Measurements from ENCODE around the gene ATP1A2.
A peak's percentile ranks its signal among the peaks of the same experiment; 100 is the strongest.

Gene ATP1A2

DNA sequence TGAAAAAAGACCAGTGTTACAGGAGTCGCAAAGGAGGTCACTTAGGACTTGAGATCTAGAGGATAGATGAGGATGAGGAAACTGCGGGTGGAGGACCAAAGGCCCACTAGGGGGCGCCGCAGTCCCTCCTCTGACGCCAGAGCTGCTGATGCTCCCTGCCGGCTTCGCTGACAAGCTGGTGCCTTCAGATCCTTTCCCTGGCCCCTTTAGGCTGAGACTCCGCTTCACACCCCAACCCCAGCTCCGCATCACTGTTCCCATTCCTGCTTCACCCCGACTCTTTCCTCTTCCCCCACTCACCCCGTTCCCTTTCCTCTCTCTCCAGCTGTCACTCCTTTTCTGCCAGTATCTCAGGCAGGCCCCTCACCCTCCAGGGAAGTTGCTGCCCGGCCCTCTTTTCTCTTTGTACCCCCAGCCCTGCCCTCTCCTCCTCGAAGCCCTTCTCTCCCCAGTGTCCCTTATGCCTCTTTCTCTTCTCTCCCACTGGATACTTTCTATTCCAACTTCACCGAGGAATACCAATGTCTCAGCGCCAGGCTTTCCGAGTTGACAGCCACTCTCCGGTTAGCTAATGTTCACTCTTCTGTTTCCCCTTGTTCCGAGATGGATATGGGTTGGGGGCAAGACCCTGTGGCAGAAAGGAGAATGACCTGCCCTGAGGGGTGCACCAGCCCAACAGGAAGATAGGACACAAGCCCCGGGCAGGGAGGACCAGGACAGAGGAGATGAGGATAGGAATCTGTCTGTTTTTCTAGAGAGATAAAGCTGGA is 29.7 kb upstream of the ATP1A2 start:
- peak; percentile 66 for DNase-seq

DNA sequence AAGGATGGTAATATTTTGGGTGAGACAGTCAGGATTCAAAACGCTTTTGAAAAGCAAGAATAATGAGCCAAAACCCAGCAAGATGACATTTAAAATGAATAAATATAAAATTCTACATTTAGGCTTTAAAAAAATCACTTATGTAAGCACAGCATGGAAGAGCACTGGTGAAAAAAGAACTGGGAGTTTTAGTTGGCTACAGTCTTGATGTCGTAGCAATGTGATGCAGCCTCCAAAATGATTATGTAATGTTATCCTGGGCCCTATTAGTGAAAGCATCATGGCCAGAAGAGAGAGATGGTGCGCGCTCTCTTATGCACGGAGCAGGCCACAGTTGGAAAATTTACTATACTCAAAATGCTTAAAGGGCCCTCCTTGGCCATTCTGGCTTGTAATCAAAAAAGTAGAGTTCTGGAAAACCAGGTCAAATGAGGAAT is 29.1 kb upstream of the ATP1A2 start:
- DNase-seq, result no peak

DNA sequence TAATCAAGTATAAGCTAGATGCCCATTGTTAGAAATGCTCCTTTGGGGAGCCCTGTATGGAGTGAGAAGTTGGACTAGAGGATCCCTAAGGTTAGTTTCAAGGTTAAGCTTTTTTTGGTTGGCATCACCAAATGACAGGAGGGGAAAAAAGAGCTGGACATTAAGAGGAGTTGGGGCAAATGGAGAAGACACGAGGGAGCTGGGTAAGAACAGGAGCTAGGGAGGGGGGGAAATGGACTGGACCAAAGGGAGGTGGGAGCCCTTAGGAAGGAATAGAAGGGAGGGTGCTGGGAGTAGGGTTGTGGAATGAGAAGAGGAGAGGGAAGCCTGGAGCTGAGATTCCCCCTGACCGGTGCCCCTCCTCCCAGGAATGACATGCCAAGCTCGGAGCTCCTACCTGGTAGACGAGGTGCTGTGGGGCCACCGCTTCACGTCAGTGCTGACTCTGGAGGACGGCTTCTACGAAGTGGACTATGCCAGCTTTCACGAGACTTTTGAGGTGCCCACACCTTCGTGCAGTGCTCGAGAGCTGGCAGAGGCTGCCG is 28.4 kb upstream of the ATP1A2 start:
- no peak for DNase-seq

DNA sequence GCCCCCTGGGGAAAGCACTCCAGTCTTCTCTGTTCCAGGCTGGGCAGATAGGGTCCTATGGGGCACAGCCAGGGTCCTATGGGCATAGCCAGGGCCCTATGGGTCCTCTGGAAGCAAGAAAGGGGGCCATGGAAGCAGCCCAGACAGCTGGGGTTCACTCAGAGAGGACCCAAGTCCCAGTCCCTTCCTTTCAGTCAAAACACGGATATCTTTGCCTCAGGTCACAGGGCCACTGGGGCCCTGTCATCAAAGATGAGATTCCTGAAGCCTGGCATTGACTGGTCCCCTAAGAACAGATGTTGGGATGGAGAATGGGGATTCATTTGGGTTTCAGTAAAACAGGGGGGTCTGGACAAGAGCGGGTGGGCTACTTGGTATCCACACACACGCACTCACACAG is 25.7 kb upstream of the ATP1A2 start:
- DNase-seq, result no peak

DNA sequence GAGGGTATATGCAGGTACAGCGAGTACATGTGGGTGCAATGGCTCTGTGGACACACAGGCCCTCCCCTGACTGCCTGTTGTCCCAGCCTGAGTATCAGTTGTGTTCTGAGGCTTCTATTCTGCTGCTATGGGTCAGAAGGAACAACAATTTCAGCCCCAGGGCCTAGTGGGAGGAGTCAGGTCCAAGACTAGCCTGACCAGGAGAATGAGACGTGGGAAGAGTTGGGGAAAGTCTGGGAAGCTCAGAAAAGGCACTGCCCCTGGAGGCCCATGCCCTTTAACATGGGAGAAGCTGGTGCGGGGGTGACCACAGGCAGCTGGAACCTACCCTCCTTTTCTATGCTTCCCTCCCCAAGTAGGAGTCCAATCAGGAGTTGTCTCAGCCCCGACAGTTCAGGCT is 24.8 kb upstream of the ATP1A2 start:
- DNase-seq, result no peak

DNA sequence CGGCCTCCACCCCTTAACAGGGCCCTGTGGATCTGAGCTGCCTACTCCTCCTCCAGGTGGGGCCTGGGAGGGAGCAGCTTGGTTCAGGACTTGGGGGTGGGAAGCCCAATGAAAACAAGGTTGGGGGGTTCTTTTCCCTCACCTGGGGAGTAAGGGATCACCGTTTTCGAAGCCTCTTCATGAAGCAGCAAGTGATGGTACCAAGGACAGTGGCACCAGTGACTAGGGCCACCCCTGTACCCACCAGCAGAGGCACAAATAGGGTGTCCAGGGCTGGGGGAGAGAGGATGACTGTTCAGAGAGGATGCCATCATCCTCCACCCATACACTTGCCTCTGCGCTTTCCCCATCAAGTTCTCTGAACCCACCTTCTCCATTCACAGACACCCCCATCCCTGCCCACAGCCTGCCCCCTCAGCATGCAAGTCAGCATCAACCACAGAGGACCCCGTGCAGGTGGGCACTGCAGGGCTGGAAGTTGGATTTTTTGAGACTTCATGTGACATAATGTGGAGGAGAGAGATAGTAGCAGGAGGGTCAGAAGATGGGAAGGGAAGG is 23.8 kb upstream of the ATP1A2 start:
- DNase-seq, result no peak

DNA sequence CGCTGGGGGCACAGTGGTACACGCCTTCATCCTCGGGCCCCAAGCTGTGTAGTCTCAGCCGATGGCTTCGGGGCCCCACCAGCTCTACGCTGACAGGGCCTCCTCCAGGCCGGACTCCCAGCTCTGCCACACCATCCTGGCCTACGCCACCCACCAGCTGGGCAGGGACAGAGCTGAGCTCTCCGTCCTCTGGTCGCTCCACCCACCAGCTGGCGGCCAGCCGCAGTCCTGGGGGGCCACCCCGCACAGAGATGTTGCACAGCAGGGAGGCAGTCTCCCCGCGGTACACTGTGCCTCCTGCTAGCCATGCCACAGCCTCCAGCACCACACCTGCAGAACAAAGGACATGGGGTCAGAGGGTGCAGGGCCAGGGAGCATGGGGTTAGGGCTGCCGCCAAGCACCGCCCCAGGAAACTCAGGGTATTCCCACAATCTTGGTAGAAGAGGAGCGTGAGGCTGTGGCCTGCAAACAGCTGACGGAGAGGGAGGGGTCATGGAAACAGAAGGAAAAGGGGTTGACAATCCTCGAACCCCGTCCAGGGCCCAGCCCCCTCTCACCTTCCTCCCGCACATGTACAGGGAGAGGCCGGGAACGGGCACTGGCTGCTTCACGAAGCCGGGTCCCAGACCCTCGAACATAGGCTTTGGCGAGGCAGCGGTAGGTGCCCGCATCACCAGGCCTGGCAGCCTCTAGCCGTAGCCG is 23.0 kb upstream of the ATP1A2 start:
- DNase-seq, result no peak

DNA sequence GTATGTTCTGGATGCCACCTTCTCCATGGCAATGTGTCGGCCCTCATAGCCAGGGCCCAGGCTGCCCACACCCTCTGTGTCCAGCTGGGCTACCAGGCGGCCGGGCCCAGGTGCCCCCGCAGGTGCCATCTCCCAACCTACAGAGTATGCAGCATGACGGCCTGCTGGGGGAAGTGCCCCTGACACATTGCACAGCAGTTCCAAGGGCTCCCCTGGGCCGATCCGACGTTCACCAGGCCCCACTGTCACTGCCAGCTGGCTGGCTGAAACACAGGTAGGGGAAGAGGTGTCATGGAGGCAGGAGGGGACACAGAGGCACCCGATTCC is 22.5 kb upstream of the ATP1A2 start:
- DNase-seq, result no peak

DNA sequence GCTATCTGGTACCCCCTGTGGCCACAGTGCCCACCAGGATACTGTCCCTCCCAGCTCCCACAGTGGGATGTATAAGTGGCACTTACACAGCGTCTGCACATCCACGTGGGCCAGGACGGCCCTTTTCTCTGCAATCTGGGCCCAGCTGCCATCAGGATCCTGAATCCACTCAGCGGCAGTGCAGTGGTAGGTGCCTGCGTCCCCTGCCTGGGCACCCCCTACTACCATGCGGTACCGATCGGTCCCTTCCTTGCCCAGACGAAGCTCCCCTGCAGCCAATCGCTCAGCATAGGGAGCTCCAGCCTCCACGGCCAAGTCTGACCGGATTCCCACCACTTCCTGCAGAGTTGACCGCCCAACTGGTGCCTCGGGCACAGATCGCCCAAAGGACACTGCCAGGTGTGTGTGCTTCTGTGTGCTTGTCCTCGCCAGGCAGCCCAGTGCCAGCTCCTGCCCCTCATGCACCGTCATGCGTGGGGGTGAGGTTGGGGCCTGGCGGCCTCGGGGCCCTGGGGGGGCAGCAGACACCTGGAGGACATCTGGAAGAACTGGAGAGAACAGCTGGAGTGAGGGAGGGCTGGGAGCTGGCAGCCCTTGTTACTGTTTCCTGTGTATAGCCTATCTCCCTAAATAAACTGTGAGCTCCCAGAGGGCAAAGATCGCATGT is 21.8 kb upstream of the ATP1A2 start:
- DNase-seq, result no peak

DNA sequence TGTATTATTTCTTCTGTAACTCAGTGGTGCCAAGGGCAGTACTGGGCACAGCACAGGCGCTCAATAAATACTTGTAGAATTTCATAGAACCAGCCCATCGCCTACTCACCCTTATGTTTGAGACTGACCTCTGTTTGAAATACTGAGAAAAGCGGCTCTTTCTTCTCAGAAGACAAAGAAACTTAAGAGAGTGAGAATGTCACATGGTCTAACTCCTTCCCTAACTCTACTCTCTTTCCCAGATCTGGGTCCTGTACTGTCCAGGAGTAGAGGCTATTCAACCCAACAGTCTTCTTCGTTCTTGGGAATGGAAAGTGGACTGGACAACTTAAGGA is 21.3 kb upstream of the ATP1A2 start:
- DNase-seq, result no peak

DNA sequence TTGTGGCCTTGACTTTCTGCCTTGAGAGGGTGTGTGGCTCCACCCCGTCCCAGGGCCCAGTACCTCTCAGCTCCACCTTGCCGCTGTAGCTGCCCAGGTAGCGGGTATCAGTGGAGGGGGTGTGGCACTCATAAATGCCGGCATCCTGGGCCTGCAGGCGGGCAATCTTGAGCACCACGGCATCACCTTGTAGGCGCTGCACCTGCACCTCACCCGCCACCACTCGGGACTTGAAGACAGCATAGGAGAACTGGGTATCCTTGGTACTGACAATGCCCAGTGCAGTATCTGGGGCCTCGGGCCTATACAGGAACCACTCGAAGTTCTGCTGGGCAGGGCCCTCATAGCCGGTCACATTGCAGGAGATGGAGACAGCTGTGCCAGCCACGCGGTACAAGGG is 20.8 kb upstream of the ATP1A2 start:
- DNase-seq, result no peak

DNA sequence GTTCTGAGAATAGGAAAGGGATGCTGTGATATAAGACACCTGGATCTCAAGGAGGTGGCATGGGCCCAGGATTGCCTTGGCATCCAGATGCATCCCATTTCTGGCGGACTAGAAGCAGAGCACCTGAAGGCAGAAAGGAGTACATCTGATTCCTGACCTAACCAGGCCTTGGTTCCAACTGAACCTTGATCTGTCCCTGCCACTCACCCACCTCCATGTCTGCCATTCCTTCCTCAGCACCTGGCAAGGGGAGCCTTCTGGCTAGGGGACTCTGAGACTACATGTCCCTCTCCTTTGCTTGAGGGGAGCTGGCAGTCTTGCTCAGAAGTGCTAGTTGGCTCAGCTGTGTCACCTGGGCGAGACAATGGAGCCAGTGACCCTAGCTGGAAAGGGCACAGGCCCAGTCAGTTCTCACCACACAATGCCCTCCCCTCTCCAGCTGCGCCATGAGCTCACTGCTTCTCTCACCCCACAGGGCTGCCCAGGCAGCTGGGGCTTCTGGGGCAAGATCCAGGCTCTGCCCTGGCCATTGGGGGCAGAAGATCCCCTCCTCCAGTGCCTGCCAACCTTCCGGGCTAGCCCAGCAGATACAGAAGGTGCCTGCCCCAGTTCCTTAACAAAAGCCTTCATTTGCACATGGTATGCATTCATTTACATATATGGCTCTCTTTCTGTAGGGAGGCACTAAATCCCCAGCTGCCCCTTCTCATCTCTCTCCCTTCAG is 20.0 kb upstream of the ATP1A2 start:
- no peak for DNase-seq

DNA sequence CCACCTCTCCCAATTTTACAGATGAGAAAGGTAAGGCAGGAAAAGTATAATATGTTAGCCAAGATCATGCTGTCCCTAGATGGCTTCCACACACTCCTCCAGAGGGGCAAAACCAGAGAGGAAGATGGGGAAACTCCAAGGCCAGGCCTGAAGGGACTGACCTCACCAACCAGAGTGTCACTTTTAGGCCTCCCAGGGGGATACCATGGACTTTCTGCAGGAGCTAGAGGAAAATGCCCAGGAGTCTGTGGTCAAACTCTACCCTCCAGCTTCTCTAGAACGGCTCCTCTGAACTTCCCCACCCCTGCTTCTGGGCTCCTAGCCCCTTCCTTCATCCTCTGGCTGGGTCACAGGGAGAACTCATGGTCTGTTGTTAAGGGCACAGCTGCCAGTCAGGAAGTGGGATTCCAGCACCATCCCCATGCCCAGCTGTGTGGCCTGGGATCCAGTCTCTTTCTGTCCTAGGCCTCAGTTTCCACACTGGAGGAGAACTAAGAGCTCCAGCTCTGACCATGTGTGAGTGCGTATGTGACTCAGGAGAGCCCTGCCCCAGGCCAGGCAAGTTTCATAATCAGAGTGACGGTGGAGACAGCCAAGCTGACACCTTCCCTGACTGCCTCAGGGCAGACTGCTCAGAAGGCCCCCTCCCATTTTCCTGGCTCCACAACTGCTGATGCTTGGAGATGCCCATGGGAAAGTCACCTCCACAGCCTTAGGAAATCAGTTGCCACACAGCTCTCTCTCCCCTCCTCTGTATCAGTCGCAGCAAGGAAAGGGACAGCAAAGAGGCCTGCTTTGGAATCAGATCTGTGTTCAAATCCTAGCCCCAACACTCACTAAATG is 19.1 kb upstream of the ATP1A2 start:
- DNase-seq, result no peak

DNA sequence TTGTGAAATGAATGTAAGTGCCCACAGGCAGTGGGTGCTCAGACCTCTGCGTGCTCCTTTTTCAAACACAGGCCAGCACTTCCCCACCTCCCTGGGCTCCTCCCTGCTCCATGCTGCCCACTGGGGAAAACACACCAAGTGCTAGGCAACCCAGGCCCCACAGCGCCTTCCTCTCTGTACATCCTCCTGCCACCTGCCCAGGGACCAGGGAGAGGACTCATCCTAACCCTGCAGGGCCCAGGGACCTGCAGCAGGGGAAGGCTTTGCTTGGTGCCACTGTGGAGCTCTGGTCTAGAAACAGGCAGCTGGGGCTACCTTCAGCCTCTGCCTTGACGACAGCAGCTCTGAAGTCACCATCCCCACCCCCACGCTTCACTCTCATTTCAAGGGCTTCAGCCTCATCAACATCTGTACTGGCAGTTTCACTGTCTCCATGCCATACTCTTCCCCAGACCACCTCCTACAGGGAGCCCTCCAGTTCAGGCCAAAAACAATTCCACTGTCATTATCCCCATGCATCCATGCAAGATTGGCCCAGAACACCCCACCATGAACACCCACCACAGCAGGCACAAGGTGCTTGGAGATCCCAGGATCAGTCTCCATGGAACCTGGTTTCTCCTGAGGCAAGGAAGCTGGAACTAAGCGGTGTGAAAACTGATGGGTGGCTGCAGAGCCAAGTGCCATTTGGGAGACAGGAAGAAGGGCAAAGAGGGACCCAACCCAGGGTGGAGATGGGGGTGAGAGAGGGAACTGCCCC is 18.2 kb upstream of the ATP1A2 start:
- DNase-seq, result no peak

DNA sequence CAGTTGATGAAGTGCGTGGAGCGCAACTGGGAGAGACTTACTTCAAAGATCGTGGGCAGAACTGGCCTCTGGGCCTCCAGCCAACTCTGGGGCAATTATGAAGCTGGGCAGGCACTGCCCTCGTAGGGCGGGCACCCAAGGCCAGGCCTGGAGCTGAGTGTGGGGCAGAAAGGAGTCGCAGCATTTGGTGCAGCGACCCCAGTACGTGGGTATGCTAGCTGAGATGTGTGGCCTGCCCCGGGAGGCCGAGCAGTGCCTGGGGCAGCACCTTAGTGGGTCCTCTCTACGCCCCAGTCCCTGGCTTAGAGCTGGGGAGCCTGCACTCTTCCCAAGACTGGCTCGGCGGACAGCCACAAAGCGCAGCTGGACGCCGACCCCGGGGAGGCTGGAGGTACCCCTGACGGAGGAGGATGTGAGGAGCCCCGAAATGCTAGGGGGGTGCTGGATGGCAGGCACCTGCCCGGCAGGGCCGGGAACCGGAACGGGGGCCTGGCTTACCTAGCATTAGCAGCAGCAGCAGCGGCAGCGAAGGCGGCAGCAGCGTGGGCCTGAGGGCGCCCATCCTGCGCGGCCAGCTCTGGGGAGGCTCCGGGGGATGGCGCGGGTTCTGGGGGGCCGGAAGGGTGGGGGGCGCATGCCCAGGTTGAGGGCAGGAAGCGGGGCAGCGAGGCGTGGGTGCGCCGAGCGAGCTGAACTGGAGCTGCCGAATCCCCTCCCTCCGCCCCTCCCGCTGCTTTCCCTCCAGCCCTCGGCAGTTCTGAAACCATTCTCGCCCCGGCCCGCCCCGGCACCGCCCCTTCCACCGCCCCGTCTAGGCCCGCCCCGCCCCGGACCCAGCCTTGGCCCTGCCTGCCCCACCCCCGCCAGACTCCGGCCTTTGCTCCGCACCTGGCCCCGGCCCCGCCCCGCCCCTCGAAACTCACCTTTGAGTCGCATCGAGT is 17.4 kb upstream of the ATP1A2 start, which contains the start of gene IGSF8:
TSS of gene IGSF8 (minus strand) at position 709 of the 941 bp plus-strand sequence. CDS start at position 562, 147 bp downstream.
- peak; percentile 100 for DNase-seq

DNA sequence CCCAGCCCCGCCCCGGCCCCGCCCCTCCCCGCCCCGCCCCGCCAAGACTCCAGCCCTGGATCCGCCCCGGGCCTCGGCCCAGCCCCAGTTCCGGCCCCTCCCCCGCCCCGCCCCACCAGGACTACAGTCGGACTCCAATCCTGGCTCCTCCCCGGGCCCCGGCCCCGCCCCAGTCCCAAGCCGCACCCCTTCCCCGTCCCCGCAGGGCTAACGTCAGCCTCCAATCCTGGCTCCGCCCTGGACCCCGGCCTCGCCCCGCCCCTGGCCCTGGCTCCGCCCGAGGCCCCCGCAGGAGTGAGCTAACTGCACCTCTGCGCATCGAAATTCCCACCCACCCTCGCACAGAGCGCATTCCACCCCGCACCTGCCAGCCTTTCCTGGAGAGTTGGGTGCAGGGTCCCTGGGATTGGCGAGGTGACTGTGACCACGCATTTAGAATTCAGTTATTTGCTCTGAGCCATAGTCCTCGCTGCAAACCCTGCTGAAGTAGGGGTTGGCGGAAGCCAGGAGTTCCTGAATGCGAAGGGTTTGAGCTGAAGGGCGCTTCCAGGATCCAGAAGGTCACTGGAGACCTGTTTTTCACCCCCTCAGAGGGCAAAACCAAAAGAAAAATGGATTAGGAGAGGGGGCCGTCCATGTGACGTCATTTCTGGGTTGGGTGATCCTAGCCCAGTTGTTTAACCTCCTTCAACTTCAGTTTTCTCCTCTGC is 16.6 kb upstream of the ATP1A2 start:
- DNase-seq, result peak; percentile 100

DNA sequence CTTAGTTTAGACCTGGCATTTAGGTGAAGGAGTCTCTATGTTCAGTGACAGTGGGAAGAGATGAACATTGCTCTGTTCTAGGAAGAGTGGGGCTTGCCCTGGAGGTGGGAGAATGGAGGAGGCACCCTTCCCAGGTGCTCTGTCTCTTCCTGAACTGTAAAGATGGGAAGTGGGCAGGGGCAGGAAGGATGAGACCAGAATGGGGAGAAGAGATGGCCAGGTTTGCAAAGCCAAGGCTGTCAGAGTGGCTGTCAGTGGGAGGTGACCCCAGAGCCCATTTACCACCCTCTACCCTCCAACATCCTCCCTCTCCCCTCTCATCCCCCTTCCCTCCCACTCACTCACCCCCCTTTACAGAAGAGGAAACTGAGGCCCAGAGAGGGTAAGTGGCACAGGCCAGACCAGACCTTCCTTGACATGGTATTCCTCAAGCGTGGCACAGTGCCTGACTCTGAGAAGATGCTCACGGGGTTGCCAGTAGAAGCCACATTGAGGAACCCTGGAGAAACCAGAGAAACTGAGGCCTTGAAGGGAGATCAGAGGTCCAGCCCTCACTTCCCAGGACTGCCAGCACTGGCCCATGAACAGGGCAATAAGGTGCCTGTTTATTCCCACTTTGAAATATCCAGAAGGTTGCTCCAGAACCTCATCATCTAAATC is 15.7 kb upstream of the ATP1A2 start:
- DNase-seq, result no peak

DNA sequence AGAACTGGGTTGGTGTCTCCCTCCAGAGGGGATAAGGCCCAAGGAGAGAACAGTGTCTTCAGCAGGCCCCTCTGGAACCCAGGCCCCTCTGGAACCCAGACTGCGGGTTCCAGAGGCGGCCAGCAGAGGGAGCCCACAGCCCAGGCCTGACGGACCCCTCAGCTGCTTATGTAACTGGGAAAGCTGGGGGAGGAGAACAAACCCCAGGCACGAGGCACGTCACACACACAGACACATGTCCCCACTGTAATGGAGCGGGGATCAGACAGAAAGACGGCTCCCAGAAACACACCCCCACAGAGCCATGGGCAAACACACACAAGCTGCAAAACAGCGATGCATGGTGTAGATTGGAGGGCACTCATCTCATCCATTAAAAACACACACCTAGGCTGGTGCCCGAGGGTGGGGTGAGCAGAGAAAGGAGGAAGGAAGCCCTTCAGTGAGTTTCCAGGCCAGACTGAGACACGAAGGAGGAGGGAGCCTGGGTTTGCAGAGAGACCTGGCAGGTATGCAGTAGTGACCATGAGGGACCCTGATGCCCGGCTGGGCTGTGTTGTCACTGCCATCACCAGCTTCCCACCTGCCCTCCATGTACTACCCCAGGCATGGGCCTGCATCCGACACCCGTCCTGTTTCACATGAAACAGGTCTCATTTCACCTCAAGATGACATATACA is 14.4 kb upstream of the ATP1A2 start:
- peak; percentile 67 for DNase-seq

Measured in effector CD8-positive, alpha-beta T cell (primary cell).